HepG2 (cell line): ENCODE measurements around the gene SBNO2. TPM values are rescaled to one million over a fixed set of nuclear protein-coding genes. Genes with fewer than 3 reads are reported as not detected.

ENCODE experiments used
- CEBPG ChIP-seq: IDR thresholded peaks from 2 replicates; pipeline ENCODE4 v1.6.1; 2016
- CREM ChIP-seq, 2 experiments: sonication (generic) in 1 of 2; formaldehyde crosslinking in 1 of 2; IDR thresholded peaks; 2 replicates each; pipeline versions ENCODE4 v1.4.0 to v1.6.1; 2016 to 2020; ENCODE audit warnings: antibody characterized with exemption in 1 of 2, mild to moderate bottlenecking in 1 of 2, missing genetic modification reagents in 1 of 2
- HNRNPLL ChIP-seq: fragments of 200-400 bp; formaldehyde crosslinking; IDR thresholded peaks from 2 replicates; pipeline ENCODE4 v1.6.1; 2017; ENCODE audit warnings: mild to moderate bottlenecking, low read depth, low read length; ENCODE audit not compliant: poor library complexity, severe bottlenecking
- HOXA3 ChIP-seq: sonication (generic); formaldehyde crosslinking; IDR thresholded peaks from 2 replicates; pipeline ENCODE4 v1.5.0; 2020; ENCODE audit warnings: missing genetic modification reagents
- HOXD1 ChIP-seq: sonication (generic); formaldehyde crosslinking; IDR thresholded peaks from 2 replicates; pipeline ENCODE4 v1.5.0; 2020; ENCODE audit warnings: missing genetic modification reagents
- LCORL ChIP-seq, 2 experiments: fragments of 450-650 bp in 1 of 2; sonication (generic) in 1 of 2; formaldehyde crosslinking in 1 of 2; IDR thresholded peaks; 2 replicates each; pipeline versions ENCODE4 v1.5.0 to v1.6.1; 2017 to 2020; ENCODE audit warnings: antibody characterized with exemption in 1 of 2, missing genetic modification reagents in 1 of 2
- MXD3 ChIP-seq: IDR thresholded peaks from 2 replicates; pipeline ENCODE4 v1.6.1; 2016; ENCODE audit warnings: mild to moderate bottlenecking, missing biosample characterization, missing genetic modification reagents
- POLR2AphosphoS5 ChIP-seq: IDR thresholded peaks from 2 replicates; pipeline ENCODE4 v1.6.1; 2012; ENCODE audit warnings: low read depth, low read length
- POLR2G ChIP-seq: fragments of 200-400 bp; formaldehyde crosslinking; IDR thresholded peaks from 2 replicates; pipeline ENCODE4 v1.6.1; 2018; ENCODE audit warnings: mild to moderate bottlenecking, low read depth, low read length, moderate library complexity
- RFXAP ChIP-seq: sonication (generic); formaldehyde crosslinking; IDR thresholded peaks from 2 replicates; pipeline ENCODE4 v1.4.0; 2020; ENCODE audit warnings: missing genetic modification reagents, borderline replicate concordance
- SAP130 ChIP-seq: IDR thresholded peaks from 2 replicates; pipeline ENCODE4 v1.6.1; 2016; ENCODE audit warnings: low read depth
- SP140L ChIP-seq: sonication (generic); formaldehyde crosslinking; IDR thresholded peaks from 2 replicates; pipeline ENCODE4 v1.4.0; 2020; ENCODE audit warnings: missing genetic modification reagents, borderline replicate concordance
- TARDBP ChIP-seq: sonication (generic); formaldehyde crosslinking; IDR thresholded peaks from 2 replicates; pipeline ENCODE4 v1.8.0; 2022; ENCODE audit warnings: mild to moderate bottlenecking, missing genetic modification reagents
- ZC3H4 ChIP-seq: sonication (generic); formaldehyde crosslinking; IDR thresholded peaks from 2 replicates; pipeline ENCODE4 v1.4.0; 2020; ENCODE audit warnings: missing genetic modification reagents, borderline replicate concordance
- ZFP37 ChIP-seq: sonication (generic); formaldehyde crosslinking; IDR thresholded peaks from 2 replicates; pipeline ENCODE4 v1.4.0; 2020; ENCODE audit warnings: missing genetic modification reagents, borderline replicate concordance
- ZFX ChIP-seq: sonication (generic); formaldehyde crosslinking; IDR thresholded peaks from 2 replicates; pipeline ENCODE4 v1.4.0; 2020; ENCODE audit warnings: mild to moderate bottlenecking, low read depth, missing genetic modification reagents, moderate library complexity
- ZKSCAN5 ChIP-seq: sonication (generic); formaldehyde crosslinking; IDR thresholded peaks from 2 replicates; pipeline ENCODE4 v1.5.1; 2020; ENCODE audit warnings: mild to moderate bottlenecking, missing genetic modification reagents
- ZNF30 ChIP-seq: sonication (generic); formaldehyde crosslinking; IDR thresholded peaks from 2 replicates; pipeline ENCODE4 v1.5.0; 2020; ENCODE audit warnings: mild to moderate bottlenecking, missing genetic modification reagents
- ZNF326 ChIP-seq: sonication (generic); formaldehyde crosslinking; IDR thresholded peaks from 2 replicates; pipeline ENCODE4 v1.4.0; 2020; ENCODE audit warnings: missing genetic modification reagents, borderline replicate concordance
- ZNF550 ChIP-seq: sonication (generic); formaldehyde crosslinking; IDR thresholded peaks from 2 replicates; pipeline ENCODE4 v1.4.0; 2020; ENCODE audit warnings: mild to moderate bottlenecking, missing genetic modification reagents, borderline replicate concordance
- ZNF597 ChIP-seq: sonication (generic); formaldehyde crosslinking; IDR thresholded peaks from 2 replicates; pipeline ENCODE4 v1.5.0; 2020; ENCODE audit warnings: missing genetic modification reagents
- ZNF607 ChIP-seq: sonication (generic); formaldehyde crosslinking; IDR thresholded peaks from 2 replicates; pipeline ENCODE4 v1.5.1; 2020; ENCODE audit warnings: missing genetic modification reagents, mild to moderate bottlenecking, borderline replicate concordance
- ZNF639 ChIP-seq: conservative IDR thresholded peaks from 2 replicates; pipeline ENCODE4 v1.6.1; 2018; ENCODE audit warnings: missing genetic modification reagents
- ZNF687 ChIP-seq: sonication (generic); formaldehyde crosslinking; IDR thresholded peaks from 2 replicates; pipeline ENCODE4 v1.5.1; 2020; ENCODE audit warnings: mild to moderate bottlenecking, missing genetic modification reagents, moderate library complexity
- polyA plus RNA-seq, 8 experiments: library from polyadenylated mRNA; depleted of rRNA in 3 of 8; stranded (reverse) in 7 of 8; unstranded in 1 of 8; fragments of >200 nt; fragmentation: Illumina TruSeq in 4 of 8; extraction: Trizol in 4 of 8; gene quantifications; 2 replicates each; pipeline versions ENCODE4 v1.2.1 to v1.2.3, GENCODE V29; 2011 to 2016; ENCODE audit warnings: low read depth in 4 of 8, missing spikeins in 1 of 8, mixed read lengths in 1 of 8; ENCODE audit not compliant: insufficient read depth in 1 of 8
- total RNA-seq, 5 experiments: library from RNA; depleted of rRNA; stranded (reverse); fragments of >200 nt; fragmentation: Illumina TruSeq; extraction: Trizol; gene quantifications; 2 replicates each; pipeline ENCODE4 v1.2.3, GENCODE V29; 2016; ENCODE audit warnings: low read depth in 1 of 5

Gene SBNO2
- total and polyA plus RNA-seq, 2 of the 13 experiments (the other 11 are each of a cell fraction or from before 2014, with no cell fraction given) = 8.6 to 10.4 TPM

GRCh38 chr19:1066251-1066747, 107.8 kb downstream of the SBNO2 start (continued):
- no peak for TF ChIP-seq LCORL (IDR thresholded peaks at IDR 0.05)
- peak; percentile 90 for TF ChIP-seq LCORL (CRISPR knock-in tag; IDR thresholded peaks at IDR 0.05)
- peak; percentile 22; the same call in 1 of the 2 replicates for TF ChIP-seq CREM (IDR thresholded peaks at IDR 0.05)
- no peak for TF ChIP-seq CREM (CRISPR knock-in tag; IDR thresholded peaks at IDR 0.05)
- TF ChIP-seq ZC3H4 (CRISPR knock-in tag) = no peak
- TF ChIP-seq HOXD1 (CRISPR knock-in tag) = peak; percentile 72; the same call in 1 of the 2 replicates
- peak; percentile 26; the same call in 1 of the 2 replicates for TF ChIP-seq HOXA3 (CRISPR knock-in tag)
- peak; percentile 43 for TF ChIP-seq ZNF687 (CRISPR knock-in tag)
- TF ChIP-seq HNRNPLL = peak; percentile 8
- TF ChIP-seq ZFP37 (CRISPR knock-in tag) = 0 out of 2 replicates have a peak, but pooled peaks have one; percentile 74
- no peak for TF ChIP-seq ZNF326 (CRISPR knock-in tag)
- no peak for TF ChIP-seq ZNF550 (CRISPR knock-in tag)
- peak; percentile 69; the same call in 1 of the 2 replicates for TF ChIP-seq RFXAP
- TF ChIP-seq ZNF597 (CRISPR knock-in tag) = 0 out of 2 replicates have a peak, but pooled peaks have one; percentile 41
- peak; percentile 32 for TF ChIP-seq ZFX (CRISPR knock-in tag)
- TF ChIP-seq CEBPG = peak; percentile 61
- TF ChIP-seq ZNF607 = 0 out of 2 replicates have a peak, but pooled peaks have one; percentile 52
- no peak for TF ChIP-seq ZKSCAN5 (CRISPR knock-in tag)
- peak; percentile 66 for TF ChIP-seq POLR2G
- TF ChIP-seq MXD3 = 0 out of 2 replicates have a peak, but pooled peaks have one; percentile 14
- no peak for TF ChIP-seq SP140L (CRISPR knock-in tag)
- peak; percentile 78 for TF ChIP-seq SAP130 (CRISPR knock-in tag)
- peak; percentile 34; the same call in 1 of the 2 replicates for TF ChIP-seq POLR2AphosphoS5
- TF ChIP-seq TARDBP (CRISPR knock-in tag) = peak; percentile 26; the same call in 1 of the 2 replicates
- TF ChIP-seq ZNF639 (CRISPR knock-in tag) = no peak
- TF ChIP-seq ZNF30 (CRISPR knock-in tag) = peak; percentile 73; the same call in 1 of the 2 replicates
